Adrenal gland (tissue), 5 donors: ENCODE measurements around the gene PEAR1.

Source experiments
- POLR2A ChIP-seq, 2 donors: fragments of 450-650 bp; IDR thresholded peaks; one replicate each; pipeline ENCODE4 v1.6.1; 2017; ENCODE audit warnings: antibody characterized with exemption in 2 of 2, mild to moderate bottlenecking in 2 of 2, moderate library complexity in 1 of 2
- TF ChIP-seq, protein P1 (sequence below), 6 experiments: fragments of 450-650 bp in 4 of 6; fragments of 200-600 bp in 2 of 6; sonication (generic) in 1 of 6; IDR thresholded peaks; 1 replicate in 5 of 6; 2 replicates in 1 of 6; pipeline versions ENCODE4 v1.5.1 to v1.8.0; 2016 to 2021; ENCODE audit warnings: antibody characterized with exemption in 6 of 6, mild to moderate bottlenecking in 2 of 6, moderate library complexity in 1 of 6
- donor health status: DM: no; HTN: no; CAD: no.

DNA sequence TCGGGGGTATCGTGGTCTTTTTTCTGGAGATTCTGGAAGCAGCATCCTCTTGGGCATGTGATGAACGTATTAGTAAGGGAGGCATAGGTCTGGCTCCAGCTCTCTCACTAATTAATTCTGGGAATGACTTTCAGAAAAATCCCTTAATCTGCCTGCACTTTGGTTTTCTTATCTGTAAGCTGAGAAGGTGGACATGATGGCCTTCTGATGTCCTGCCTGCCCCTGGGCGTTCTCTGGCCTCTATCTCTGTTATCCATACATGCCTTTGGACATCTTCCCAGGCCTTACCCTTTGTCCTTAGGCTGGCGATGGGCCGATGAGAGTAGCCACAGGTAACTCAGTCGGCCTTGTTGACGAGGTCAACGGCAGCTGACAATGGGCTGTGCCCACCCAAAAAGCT lies 24.1 kb upstream of the PEAR1 start:
- no peak for TF ChIP-seq POLR2A (IDR thresholded peaks at IDR 0.05)
- TF ChIP-seq, protein P1, sequence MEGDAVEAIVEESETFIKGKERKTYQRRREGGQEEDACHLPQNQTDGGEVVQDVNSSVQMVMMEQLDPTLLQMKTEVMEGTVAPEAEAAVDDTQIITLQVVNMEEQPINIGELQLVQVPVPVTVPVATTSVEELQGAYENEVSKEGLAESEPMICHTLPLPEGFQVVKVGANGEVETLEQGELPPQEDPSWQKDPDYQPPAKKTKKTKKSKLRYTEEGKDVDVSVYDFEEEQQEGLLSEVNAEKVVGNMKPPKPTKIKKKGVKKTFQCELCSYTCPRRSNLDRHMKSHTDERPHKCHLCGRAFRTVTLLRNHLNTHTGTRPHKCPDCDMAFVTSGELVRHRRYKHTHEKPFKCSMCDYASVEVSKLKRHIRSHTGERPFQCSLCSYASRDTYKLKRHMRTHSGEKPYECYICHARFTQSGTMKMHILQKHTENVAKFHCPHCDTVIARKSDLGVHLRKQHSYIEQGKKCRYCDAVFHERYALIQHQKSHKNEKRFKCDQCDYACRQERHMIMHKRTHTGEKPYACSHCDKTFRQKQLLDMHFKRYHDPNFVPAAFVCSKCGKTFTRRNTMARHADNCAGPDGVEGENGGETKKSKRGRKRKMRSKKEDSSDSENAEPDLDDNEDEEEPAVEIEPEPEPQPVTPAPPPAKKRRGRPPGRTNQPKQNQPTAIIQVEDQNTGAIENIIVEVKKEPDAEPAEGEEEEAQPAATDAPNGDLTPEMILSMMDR (IDR thresholded peaks at IDR 0.05): no peak
